GM18861 (cell line): ENCODE measurements around the gene BBS12.

Experiments used
- ATAC-seq: cut with Tn5 transposase; IDR thresholded peaks from one replicate; pipeline ENCODE4 v1.9.1; 2021; ENCODE audit not compliant: unreplicated experiment

The BBS12 gene

DNA sequence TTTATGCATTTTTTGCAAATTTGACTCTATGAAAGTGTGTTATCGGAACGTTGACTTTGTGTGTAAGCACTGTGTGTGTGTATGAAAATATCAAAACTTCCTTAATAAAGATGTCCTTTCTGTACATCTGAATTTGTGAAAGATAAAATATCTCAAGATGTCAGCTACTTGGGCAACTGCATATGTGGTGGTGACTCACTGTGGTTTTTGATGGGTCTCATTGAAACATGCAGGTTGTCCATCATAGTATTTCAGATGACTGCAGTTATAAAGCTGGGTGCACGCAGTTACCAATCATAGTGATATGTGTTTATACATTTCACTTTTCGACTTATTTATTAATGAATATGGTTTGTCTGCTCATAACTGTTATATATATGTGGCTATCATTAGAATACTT lies 19.7 kb upstream of the BBS12 start:
- no peak for ATAC-seq

DNA sequence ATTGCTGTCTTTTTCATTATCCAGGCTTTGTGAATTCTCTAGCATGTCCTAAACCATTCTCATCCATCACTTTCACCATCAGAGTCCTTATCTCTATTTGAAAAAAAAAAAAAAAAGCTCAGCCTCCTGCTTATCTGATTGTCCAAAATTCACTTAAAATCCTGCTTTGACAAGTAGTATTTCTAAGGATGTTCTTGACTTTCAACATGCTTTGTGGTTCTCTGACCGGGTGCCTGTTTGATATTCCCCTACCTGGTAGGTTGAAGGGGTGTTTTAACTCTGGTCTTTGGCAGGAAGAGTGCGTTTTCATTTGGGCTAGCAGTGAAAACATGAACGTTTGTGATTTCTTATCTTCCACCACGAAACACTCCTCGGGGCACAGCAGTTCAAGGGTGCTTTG lies 17.3 kb upstream of the BBS12 start:
- ATAC-seq: no peak

DNA sequence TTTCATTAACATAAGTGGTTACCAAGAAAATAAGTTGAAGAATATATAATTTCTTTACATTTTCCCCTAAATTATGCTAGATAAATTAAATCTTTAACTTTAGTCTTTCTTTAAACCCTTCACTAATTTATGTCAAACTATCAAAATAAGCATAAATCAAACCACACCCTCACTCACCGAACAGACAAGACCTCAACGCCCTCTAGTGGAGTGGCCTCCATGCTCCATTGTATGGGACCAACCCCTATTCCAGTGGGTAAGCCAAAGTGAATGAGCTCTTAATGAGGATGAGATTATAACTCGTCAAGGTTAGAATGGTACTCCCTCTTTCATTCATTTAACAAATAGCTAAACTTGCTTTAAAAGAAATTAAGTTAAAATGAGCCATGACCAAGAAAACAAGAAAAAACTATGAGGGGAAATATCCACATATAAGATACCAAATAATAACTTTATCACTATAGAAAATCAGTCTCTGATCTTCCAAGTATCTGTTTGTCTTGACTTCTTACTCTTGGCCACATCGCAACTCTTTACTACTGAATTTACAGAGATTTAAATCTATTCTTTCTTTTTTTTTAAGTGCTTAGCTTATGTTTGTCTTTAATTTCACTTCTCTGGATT lies 15.6 kb upstream of the BBS12 start:
- peak; percentile 67 for ATAC-seq

DNA sequence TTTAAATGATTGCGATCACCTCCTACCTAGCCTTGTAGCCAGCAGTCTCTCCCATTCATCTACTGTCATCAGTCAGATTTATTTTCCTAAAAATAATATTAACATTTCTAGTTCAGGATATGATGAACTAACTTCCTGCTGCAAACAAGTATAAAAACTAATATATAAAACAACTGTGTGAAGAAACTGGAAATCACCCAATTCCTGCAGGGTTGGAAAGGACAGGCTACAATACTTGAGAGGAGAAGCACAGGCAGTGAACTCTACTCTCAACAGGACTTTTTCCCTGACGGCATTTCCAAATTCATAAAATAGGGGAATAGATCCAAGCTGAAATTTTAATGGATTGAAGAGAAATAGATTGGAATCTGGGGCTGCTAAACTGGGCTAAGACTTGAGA lies 14.2 kb upstream of the BBS12 start:
- no peak for ATAC-seq

DNA sequence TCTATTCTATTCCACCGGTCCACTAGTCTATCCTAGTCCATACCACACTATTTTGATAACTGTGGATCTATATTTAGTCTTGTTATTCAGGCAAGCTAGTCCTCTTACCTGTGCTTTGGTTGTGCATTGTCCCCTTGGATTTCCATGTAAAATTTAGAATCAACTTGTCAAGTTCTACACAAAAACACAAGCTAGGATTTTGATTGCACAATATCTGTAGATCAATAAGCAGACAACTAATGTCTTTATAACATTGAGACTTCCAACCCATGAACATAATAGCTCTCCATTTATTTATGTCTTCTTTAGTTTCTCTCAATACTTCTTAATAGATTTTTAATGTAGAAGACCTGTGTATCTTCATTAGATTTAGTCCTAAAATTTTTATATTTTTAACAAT lies 10.2 kb upstream of the BBS12 start:
- no peak for ATAC-seq

DNA sequence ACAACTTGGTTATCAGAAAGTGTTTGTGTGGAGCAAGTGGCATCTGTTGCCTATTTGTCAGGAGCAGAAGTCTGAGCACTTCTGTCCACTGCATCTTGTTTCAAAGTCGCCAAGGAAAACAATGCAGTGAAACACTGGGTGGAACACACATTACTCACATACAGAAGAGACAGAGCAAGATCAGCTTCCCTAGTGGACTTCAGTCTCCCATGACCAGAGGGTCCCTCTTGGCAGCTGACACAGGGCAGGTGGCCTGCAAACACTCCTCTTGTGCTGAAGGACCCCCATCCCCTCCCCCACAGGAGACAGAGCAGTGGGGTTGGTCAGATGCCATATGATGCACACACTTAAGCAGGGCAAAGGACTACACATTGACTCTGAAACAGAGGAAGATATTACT lies 3.6 kb upstream of the BBS12 start:
- no peak for ATAC-seq

DNA sequence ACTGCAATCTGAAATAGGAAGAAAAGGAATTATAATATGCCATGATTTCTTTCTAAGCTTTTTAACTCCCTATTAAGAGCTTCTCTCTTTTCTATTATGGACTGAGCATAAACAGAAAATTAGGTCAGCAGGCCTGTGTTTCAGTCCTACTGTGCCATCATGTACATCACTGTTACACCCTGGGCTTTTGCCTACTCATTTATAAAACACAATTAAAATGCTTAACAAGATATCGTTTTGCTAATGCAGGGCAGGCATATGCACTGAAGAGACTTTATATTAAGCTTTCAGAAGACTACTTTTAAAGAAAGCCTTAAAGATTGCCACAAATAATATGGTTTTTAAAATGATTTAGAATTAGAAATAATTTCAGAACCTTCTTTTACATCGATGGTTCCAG lies 828 bp upstream of the BBS12 start:
- no peak for ATAC-seq

DNA sequence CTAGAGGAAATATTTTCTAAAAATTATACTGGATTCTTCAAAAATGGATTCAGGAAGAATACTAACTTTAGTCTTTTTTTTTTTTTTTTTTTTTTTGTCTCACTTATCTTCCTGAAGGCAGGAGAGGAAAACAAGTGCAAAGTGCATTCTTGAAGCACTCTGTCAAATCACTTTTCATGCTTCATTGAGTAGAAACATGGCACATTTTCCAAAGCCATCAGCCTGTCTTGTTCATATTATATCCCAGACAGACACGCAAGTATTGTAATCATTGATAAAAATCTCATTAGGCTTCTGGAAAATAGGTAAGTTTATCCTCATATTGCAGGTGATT lies 1.2 kb downstream of the BBS12 start:
- no peak for ATAC-seq

DNA sequence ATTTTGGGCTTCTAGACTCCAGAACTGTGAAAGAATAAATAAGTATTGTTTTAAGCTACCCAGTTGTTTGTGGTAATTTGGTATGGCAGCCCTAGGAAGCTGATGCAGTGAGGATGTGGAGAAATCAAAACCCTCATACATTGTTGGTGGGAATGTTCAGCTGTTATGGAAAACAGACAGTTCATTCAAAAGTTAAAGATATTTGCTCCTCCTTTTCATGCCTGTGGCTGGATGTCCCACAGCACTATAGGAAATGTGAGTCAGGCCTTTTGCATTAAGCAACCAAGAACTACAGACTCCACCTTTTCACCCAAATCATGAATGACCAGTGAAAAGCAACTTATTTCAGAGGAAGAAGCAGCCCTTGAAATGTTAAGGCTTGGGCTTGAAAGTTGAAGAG lies 6.7 kb downstream of the BBS12 start:
- no peak for ATAC-seq

DNA sequence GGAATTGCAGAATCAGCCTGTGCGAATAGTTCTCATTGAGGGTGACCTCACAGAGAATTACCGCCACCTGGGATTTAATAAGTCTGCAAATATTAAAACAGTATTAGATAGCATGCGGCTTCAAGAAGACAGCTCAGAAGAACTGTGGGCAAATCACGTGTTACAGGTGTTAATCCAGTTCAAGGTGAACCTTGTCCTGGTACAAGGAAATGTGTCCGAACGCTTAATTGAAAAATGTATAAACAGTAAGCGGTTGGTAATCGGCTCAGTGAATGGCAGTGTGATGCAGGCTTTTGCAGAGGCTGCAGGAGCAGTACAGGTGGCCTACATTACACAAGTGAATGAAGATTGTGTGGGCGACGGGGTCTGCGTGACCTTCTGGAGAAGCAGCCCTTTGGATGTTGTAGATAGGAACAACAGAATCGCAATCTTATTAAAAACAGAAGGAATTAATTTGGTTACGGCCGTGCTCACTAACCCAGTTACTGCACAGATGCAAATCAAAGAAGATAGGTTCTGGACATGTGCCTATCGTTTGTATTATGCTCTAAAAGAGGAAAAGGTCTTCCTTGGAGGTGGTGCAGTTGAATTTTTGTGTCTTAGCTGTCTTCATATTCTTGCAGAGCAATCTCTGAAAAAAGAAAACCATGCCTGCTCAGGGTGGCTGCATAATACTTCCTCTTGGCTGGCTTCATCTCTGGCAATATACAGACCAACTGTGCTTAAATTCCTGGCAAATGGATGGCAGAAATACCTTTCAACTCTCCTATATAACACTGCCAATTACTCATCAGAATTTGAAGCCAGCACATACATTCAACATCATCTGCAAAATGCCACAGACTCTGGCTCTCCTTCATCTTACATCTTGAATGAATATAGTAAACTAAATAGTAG lies 10.7 kb downstream of the BBS12 start:
- ATAC-seq: no peak

DNA sequence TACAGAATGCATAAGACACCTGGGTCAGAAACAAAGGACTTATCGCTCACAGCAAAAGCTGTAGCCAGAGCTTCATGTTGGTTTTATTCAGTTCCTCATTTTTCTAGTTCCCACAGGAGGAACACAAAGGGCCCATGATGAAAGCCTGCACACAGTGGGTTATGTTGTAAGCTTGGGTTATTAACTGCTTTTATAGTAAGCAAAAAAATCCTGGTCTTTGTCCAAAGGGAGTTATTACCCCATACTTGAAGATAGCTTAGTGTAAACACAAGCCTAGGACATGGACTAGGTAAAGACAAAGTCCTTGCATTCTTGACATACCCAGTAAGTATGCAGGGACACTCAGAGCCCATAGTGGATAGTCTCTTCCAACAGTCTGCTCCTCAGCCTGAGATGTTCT lies 11.7 kb downstream of the BBS12 start:
- no peak for ATAC-seq

DNA sequence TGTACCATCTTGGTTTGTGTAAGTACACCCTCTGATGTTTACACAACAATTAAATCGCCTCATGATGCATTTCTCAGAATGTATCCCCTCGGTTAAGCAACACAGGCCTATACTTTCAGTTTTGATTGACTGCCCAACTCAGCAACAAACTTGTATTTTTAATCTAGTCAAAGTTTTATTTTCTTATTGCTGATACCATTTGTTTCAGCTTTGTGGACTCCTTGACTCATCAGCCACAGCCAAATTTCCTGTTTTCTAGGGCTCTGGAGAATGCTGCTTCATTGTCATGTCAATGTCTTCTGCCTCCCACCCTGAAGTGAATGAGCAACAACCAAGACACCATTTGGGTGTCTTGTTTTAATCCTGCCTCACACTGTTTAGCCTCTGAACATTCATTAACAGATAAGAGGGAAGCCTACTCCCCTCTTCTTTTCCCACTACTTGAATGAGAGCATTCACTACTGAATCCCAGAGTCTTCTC lies 14.0 kb downstream of the BBS12 start:
- no peak for ATAC-seq

DNA sequence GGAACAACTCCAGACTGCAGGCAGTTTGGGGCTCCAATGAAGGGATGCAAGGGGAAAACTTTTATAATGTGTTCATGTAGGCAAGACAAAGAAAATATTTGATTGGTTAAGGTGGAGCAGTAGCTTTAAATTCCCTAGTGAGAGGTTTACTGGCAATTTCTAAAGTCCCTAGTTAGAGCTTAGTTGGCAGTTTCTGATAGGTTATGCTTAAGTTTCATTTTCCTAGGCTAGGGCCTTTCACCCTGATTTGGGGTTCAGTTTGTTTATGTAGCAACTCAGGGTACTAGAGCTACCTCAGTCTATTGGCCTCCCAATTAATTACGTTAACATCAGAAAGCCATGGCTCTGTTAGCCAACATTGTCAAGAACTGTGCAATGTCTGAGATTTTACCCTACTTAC lies 14.6 kb downstream of the BBS12 start:
- no peak for ATAC-seq

DNA sequence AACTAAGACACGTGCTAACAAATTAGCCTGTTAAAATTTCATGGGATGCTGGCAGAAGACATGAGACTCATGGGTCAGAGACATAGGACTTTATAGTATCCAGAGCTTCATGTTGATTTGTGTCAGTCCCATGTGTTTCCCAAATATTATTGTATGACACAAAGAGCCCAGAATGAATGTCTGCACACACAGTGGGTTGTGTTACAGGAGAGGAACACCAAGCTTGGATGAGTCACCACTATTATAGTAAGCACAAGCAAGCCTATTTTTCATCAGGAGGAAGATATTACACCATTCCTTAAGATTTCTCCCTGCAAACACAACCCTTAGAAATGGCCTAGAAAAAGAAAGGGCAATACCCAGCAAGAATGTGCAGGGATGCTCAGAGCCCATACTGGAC lies 15.4 kb downstream of the BBS12 start:
- ATAC-seq: no peak

DNA sequence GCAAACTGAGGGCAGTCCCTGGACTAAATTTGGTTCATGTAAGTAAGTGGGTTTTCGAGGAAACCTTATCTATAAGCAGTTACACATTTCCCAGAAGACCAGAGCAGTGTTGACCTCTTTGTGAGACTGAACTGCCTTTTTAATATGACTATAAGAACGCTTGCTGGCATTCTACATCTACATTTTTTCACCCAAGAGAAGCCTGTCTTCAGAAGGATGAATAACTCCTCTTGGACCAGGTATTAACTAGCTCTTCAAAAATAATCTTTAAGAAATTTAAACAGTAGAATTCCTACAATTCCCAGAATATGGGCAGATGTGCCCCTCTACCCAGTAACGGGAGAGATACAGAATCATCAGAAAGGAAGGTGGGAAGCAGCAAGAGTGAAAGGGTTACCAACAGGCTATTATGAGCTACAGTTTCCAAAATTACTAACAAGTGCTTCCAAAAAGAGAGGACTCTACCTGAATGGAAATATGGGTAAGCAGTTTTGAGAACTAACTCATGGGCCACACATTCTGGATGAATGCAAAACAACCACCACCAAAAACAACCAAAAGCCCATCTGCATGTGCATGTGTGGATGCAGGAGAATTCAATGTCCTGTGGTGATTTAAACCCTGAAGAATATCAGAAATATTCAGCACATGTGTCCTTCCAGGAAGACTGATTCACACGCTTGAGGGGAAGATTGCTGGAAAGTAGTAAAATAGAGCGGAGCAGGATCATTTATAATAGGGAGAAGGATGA lies 17.4 kb downstream of the BBS12 start:
- ATAC-seq: no peak

DNA sequence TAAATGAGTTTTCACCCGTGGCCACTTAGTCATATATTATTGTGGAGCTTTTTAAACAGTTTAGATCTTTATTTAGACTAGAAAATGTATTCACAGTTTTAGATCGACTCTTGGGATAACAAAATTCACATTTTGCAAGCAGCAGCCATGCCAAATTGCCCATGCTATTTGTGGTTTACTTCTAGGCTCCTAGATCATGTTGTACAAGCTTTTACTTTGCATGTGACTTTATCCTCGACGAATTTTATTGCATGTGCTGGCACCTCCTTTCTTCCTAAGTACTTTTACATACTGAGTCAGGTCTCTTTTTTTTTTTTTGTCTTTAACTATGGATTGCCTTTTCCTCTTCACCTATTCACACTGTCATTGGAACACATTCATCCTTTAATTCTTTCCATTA lies 23.2 kb downstream of the BBS12 start:
- ATAC-seq: no peak

DNA sequence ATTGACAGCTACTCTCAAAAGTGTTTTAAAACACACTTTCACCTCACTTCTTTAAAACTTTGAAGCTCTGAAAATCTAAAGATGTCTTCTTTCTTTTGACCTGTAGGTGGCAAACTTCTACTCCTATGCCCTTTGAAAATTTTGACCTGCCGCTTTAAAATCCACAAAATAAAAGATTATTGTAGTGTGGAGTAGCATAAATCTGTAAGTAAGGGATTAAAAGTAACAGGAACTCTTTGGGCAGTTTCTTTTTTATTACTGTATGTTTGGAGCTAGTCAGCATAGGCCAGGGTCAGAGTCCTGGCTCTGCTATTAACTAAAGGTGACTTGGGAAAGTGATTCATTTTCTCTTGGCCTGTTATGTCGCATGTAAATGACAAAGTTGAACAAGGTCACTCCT lies 25.5 kb downstream of the BBS12 start:
- no peak for ATAC-seq

DNA sequence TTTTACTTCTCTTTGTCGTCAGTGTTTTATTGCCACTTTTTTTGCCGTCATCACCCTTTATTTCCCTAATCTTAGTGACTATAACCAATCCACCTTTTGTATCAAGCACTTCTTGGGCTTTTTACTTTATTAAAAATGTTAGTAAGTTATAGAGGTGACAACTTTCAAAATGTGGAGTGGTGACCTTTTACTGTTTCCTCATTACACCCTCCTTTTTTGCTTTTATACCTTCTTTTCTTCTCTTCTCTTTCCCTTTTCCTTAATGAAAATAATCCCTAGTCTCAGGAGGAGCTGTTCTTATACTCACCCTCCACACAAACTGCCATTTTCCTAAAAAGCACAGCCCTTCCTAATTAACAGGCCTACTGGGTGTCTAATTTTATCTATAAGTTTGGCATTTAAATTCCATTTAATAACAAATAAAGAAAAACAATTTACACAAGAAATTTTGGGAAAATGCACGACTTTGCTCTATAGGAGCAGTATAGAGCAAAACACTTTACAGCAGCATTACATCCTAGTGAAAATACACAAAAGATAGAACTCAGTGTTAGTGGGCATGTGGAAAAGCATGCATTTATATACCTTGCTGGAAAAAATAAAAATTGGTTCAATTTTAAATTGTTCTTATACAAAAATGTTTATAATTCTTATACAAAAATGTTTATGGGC lies 27.3 kb downstream of the BBS12 start:
- ATAC-seq: no peak

DNA sequence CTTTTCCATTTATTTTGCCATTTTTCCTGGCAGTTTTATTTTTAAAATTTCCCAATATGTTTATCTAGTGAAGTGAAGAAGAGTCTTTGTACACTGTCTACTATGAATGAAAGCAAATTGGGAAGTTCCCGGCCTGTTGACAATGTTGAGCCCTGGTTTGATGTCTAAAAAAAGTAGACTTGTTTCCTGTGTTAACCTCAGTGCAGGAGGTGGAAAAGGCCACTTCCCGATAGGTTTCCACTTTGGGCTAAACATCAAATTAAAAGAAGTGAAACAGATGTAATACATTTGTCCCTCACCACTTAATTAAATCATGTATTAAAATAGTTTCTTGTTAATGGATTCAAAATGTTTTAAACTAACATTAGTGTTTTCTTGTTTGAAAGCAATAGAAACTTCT lies 30.0 kb downstream of the BBS12 start:
- no peak for ATAC-seq

DNA sequence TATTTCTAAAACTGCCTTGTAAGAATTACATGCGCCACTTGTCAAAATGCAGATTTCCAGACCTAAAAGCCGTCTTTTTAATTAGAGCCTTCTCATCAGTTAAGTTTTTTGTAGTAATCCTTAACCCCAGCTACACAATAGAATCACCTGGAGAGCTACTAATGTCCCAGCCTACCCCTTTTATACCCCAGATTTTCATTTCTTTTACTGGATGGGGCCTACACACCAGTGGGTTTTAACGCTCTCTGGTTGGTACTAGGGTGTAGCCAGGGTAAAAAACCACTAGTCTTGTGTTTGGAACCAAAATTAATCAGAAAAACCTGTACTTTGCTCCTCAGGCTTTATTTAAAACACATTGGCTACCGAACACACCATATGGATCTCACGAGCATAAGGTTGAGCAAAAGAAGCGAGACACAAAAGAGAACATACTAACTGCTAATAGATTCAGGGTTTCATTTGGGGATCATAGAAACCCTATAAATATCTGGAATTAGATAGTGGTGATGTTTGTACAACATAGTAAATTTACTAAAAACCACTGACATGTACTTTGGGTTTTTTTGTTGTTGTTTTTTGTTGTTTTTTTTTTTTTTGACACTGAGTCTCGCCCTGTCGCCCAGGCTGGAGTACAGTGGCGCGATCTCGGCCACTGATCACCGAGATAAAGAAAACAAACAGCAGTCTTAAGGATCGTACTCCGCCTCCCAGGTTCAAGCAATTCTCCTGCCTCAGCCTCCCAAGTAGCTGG lies 30.6 kb downstream of the BBS12 start:
- ATAC-seq: no peak
